ENCODE measurements around the gene IL12B.

IL12B gene

DNA sequence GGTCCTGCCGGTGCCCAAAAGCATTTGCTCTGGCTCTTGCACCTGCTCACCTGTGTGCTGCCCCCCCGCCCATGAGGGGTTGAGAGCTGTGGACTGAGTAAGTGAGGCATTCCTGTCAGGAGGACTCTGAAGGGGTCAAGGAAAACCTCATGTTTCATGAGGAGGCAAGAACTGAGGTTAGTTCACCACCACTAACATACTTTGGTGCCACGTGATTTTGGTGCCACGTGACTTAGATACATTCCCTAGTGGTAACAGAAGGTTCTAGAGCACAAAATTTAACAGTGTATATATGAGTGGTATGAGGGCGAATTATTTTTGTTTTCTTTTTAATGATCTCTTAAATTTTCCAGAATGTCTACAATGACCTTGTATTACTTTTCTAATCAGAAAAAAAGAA lies 6.3 kb upstream of the IL12B start:
- no CpG with 5 or more reads among the region's 5 CpGs for WGBS (ENCODE audit: extremely low coverage, insufficient coverage, insufficient read length)

DNA sequence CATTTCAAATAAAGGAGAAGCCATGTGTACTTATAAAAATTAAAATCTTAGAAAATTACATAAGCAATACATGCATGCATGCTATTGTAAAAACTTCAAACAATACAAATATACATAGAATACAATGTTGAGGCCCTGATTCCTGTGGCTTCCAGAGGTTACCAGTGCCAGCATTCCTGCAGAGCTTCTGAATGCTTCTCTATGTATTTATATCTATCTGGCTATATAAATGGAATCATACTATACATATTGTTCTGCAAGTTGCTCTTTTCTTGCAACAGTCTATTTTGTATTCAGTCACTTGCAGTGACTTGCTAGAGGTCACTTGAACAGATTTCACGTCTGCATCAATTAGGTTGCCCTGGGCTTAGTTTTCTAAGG lies 3.2 kb upstream of the IL12B start:
- no peak overlapping the region for H4K12ac ChIP-seq (ENCODE audit: low read depth, low read length)
- no peak overlapping the region for H2AFZ ChIP-seq (ENCODE audit: insufficient read depth, low read length, poor library complexity)
- H3K27ac ChIP-seq (ENCODE audit: low read depth, low read length) = no peak overlapping the region
- no CpG with 5 or more reads among the region's 1 CpG for WGBS (ENCODE audit: extremely low coverage, insufficient coverage, insufficient read length)
- peaks cover 3% of the 10 kb centered on the region for H3K79me1 ChIP-seq (ENCODE audit: low read length)
- H3K9ac ChIP-seq (ENCODE audit: low read length) = no peak overlapping the region
- no peak for DNase-seq
- H3K14ac ChIP-seq (ENCODE audit: low read length) = no peak overlapping the region
- no peak overlapping the region for H3K23ac ChIP-seq (ENCODE audit: low read length)
- no peak overlapping the region for H3K18ac ChIP-seq (ENCODE audit: low read length)
- H2AK5ac ChIP-seq (ENCODE audit: low read length) = no peak overlapping the region
- no peak overlapping the region for H4K8ac ChIP-seq (ENCODE audit: low read depth, low read length)
- H2BK120ac ChIP-seq (ENCODE audit: insufficient read depth, low read length, poor library complexity) = no peak overlapping the region
- no peaks in the 10 kb centered on the region for H3K36me3 ChIP-seq (ENCODE audit: control insufficient read depth in 1 of 2, insufficient read depth in 2 of 2, low read length in 2 of 2)
- peaks cover 2 to 5% of the 10 kb centered on the region in 2 experiments for H3K4me1 ChIP-seq (ENCODE audit: control insufficient read depth in 1 of 2, insufficient read depth in 2 of 2, low read length in 2 of 2)
- no peak overlapping the region for H3K4me3 ChIP-seq (ENCODE audit: low read depth, low read length)
- H3K27me3 ChIP-seq (ENCODE audit: insufficient read depth, low read length) = no peaks in the 10 kb centered on the region
- H3K9me3 ChIP-seq (ENCODE audit: insufficient read depth, low read depth, low read length) = peaks cover 2% of the 10 kb centered on the region
- no peaks in the 10 kb centered on the region for H3K79me2 ChIP-seq (ENCODE audit: control insufficient read depth, insufficient read depth, low read length, poor library complexity)
- H3K4me2 ChIP-seq (ENCODE audit: low read length) = no peak overlapping the region
- no peak overlapping the region for H4K91ac ChIP-seq (ENCODE audit: low read depth, low read length)
- no peak overlapping the region for H2BK5ac ChIP-seq (ENCODE audit: low read depth, low read length, poor library complexity)
- H3K4ac ChIP-seq (ENCODE audit: low read depth, low read length) = no peak overlapping the region
- no peak overlapping the region for H2BK12ac ChIP-seq (ENCODE audit: low read length)

More for the DNA sequence above, 6.3 kb upstream of the IL12B start:
- no peaks in the 10 kb centered on the region for H3K9me3 ChIP-seq (ENCODE audit: insufficient read depth, low read depth, low read length)
- H3K79me2 ChIP-seq (ENCODE audit: control insufficient read depth, insufficient read depth, low read length, poor library complexity) = no peaks in the 10 kb centered on the region
- no peak overlapping the region for H3K18ac ChIP-seq (ENCODE audit: low read length)
- no peak overlapping the region for H2AFZ ChIP-seq (ENCODE audit: insufficient read depth, low read length, poor library complexity)
- H2BK5ac ChIP-seq (ENCODE audit: low read depth, low read length, poor library complexity) = no peak overlapping the region
- no peak overlapping the region for H2BK120ac ChIP-seq (ENCODE audit: insufficient read depth, low read length, poor library complexity)
- no peak overlapping the region for H3K4me3 ChIP-seq (ENCODE audit: low read depth, low read length)
- peaks cover 2% of the 10 kb centered on the region in 2 experiments for H3K4me1 ChIP-seq (ENCODE audit: control insufficient read depth in 1 of 2, insufficient read depth in 2 of 2, low read length in 2 of 2)
- H3K36me3 ChIP-seq (ENCODE audit: control insufficient read depth in 1 of 2, insufficient read depth in 2 of 2, low read length in 2 of 2) = no peaks in the 10 kb centered on the region
- H3K27ac ChIP-seq (ENCODE audit: low read depth, low read length) = no peak overlapping the region
- H2BK12ac ChIP-seq (ENCODE audit: low read length) = no peak overlapping the region
- H4K91ac ChIP-seq (ENCODE audit: low read depth, low read length) = no peak overlapping the region
- no peak for DNase-seq
- no peak overlapping the region for H3K9ac ChIP-seq (ENCODE audit: low read length)
- no peak overlapping the region for H3K14ac ChIP-seq (ENCODE audit: low read length)
- no peak overlapping the region for H3K23ac ChIP-seq (ENCODE audit: low read length)
- no peaks in the 10 kb centered on the region for H3K27me3 ChIP-seq (ENCODE audit: insufficient read depth, low read length)
- no peak overlapping the region for H3K4me2 ChIP-seq (ENCODE audit: low read length)
- no peak overlapping the region for H4K8ac ChIP-seq (ENCODE audit: low read depth, low read length)
- peaks cover 1% of the 10 kb centered on the region for H3K79me1 ChIP-seq (ENCODE audit: low read length)
- H3K4ac ChIP-seq (ENCODE audit: low read depth, low read length) = no peak overlapping the region
- no peak overlapping the region for H2AK5ac ChIP-seq (ENCODE audit: low read length)
- H4K12ac ChIP-seq (ENCODE audit: low read depth, low read length) = no peak overlapping the region

DNA sequence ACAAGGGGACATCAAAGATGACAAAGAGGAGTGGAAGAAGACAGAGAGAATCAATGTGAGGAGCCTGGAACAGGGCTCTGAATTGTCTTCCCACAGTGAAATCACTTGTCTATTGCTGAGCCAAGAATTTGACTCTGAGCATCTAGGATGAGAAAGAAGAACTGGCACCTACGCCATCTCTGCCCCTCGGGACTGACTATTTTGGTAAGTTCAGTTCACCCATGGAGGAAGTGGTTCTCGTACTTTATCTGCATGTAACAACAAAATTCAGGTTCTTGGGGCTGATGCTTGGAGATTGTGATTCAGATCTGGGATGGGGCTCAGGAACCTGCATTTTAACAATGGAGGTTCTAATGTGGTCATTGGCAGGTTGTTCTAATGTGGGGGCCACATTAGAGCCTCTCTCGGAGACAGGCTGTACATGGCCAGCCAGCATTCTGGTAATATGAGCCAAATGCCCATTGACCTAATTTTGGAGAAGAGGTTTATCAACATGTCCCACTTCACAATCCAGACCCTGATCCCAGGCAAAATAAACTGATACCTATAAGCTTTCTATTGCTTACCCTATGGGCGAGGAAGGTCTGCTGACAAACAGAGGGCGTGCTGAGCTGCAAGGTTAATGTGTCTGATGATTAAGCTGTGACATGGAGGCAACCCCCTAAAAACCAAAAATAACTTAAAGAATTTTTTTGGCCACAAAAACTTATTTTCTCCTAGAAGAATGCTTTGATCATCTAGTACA lies 2.7 kb upstream of the IL12B start:
- Histone ChIP-seq H2AFZ (ENCODE audit: insufficient read depth, low read length, poor library complexity) (no peak overlapping the region), H3K79me1 (ENCODE audit: low read length) (peaks cover 3% of the 10 kb centered on the region), H2BK120ac (ENCODE audit: insufficient read depth, low read length, poor library complexity) (no peak overlapping the region), H3K14ac (ENCODE audit: low read length) (no peak overlapping the region), H3K4me2 (ENCODE audit: low read length) (no peak overlapping the region), H3K79me2 (ENCODE audit: control insufficient read depth, insufficient read depth, low read length, poor library complexity) (no peaks in the 10 kb centered on the region), H4K12ac (ENCODE audit: low read depth, low read length) (no peak overlapping the region), H3K4me1 (ENCODE audit: control insufficient read depth in 1 of 2, insufficient read depth in 2 of 2, low read length in 2 of 2) (peaks cover 1 to 4% of the 10 kb centered on the region in 2 experiments), H3K23ac (ENCODE audit: low read length) (no peak overlapping the region), H3K36me3 (ENCODE audit: control insufficient read depth in 1 of 2, insufficient read depth in 2 of 2, low read length in 2 of 2) (no peaks in the 10 kb centered on the region), H3K18ac (ENCODE audit: low read length) (no peak overlapping the region), H2BK12ac (ENCODE audit: low read length) (no peak overlapping the region), H3K9ac (ENCODE audit: low read length) (no peak overlapping the region), H4K8ac (ENCODE audit: low read depth, low read length) (no peak overlapping the region), H3K27ac (ENCODE audit: low read depth, low read length) (no peak overlapping the region), H2BK5ac (ENCODE audit: low read depth, low read length, poor library complexity) (no peak overlapping the region), H3K4ac (ENCODE audit: low read depth, low read length) (no peak overlapping the region), H4K91ac (ENCODE audit: low read depth, low read length) (no peak overlapping the region), H3K4me3 (ENCODE audit: low read depth, low read length) (no peak overlapping the region), H2AK5ac (ENCODE audit: low read length) (no peak overlapping the region), H3K9me3 (ENCODE audit: insufficient read depth, low read depth, low read length) (peaks cover 2% of the 10 kb centered on the region), H3K27me3 (ENCODE audit: insufficient read depth, low read length) (no peaks in the 10 kb centered on the region)
- WGBS (ENCODE audit: extremely low coverage, insufficient coverage, insufficient read length) = no CpG with 5 or more reads among the region's 6 CpGs
- DNase-seq = no peak

DNA sequence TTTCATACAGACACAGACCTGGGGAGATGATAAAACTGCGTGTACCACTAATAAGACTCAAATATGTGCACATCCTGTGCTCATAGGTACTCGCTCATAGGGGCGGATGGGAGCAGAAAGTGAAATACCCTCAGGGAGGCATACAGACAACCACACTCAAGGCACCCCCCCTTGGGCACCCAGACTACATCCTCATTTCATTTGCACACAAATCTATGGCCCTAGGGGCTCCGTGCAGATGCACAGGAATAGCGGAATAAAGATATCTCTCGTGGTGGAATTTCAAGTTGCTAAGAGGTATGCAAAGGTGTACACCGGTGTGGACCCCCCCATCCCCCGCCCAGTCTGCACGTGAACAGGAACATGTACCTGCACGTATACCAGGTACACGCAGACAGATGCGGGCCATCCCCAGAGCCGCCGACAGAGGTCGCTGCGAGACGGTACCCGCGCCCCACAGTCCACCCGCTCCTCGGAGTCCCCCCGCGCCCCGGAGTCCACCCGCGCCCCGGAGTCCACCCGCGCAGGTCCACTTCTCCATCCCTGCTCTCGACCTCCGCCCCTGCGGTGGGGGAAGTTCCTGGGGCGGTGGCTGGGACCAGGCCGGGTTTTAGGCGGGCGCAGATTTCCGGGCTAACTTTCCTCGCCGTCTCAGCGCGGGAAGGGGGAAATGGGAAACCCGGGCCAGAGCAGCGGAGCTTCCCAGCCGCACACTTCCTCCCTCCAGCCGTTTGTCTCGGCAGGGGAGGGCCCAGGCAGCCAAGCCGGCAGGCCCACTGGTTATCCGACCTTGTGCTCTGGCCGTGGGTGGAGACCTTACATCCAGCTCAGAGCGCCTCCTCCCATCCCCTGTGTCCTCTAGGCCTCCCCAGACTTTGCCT lies 1.0 kb upstream of the IL12B start:
- peak overlapping the region; percentile 75 for H4K8ac ChIP-seq (ENCODE audit: low read depth, low read length)
- peak overlapping the region; percentile 60 for H4K12ac ChIP-seq (ENCODE audit: low read depth, low read length)

More for the DNA sequence above, 1.0 kb upstream of the IL12B start:
- WGBS (ENCODE audit: extremely low coverage, insufficient coverage, insufficient read length) = no CpG with 5 or more reads among the region's 50 CpGs
- peak overlapping the region; percentile 20 for H3K4ac ChIP-seq (ENCODE audit: low read depth, low read length)
- no peak overlapping the region for H2BK5ac ChIP-seq (ENCODE audit: low read depth, low read length, poor library complexity)
- H2AFZ ChIP-seq (ENCODE audit: insufficient read depth, low read length, poor library complexity) = peak overlapping the region; percentile 86
- peaks cover 2% of the 10 kb centered on the region for H3K9me3 ChIP-seq (ENCODE audit: insufficient read depth, low read depth, low read length)
- no peak overlapping the region for H4K91ac ChIP-seq (ENCODE audit: low read depth, low read length)
- H3K27me3 ChIP-seq (ENCODE audit: insufficient read depth, low read length) = no peaks in the 10 kb centered on the region
- H3K14ac ChIP-seq (ENCODE audit: low read length) = peak overlapping the region; percentile 41
- H3K36me3 ChIP-seq (ENCODE audit: control insufficient read depth in 1 of 2, insufficient read depth in 2 of 2, low read length in 2 of 2) = no peaks in the 10 kb centered on the region
- peak overlapping the region; percentile 53 for H2BK120ac ChIP-seq (ENCODE audit: insufficient read depth, low read length, poor library complexity)
- no peak overlapping the region for H3K27ac ChIP-seq (ENCODE audit: low read depth, low read length)
- peaks cover 0 to 3% of the 10 kb centered on the region in 2 experiments for H3K4me1 ChIP-seq (ENCODE audit: control insufficient read depth in 1 of 2, insufficient read depth in 2 of 2, low read length in 2 of 2)
- DNase-seq = peak in 1 of 2 donors; percentile 10
- no peaks in the 10 kb centered on the region for H3K79me2 ChIP-seq (ENCODE audit: control insufficient read depth, insufficient read depth, low read length, poor library complexity)
- peak overlapping the region; percentile 39 for H3K18ac ChIP-seq (ENCODE audit: low read length)
- peak overlapping the region; percentile 30 for H2BK12ac ChIP-seq (ENCODE audit: low read length)
- no peak overlapping the region for H2AK5ac ChIP-seq (ENCODE audit: low read length)
- H3K4me2 ChIP-seq (ENCODE audit: low read length) = peak overlapping the region; percentile 70
- H3K23ac ChIP-seq (ENCODE audit: low read length) = no peak overlapping the region
- H3K9ac ChIP-seq (ENCODE audit: low read length) = no peak overlapping the region
- H3K79me1 ChIP-seq (ENCODE audit: low read length) = peaks cover 3% of the 10 kb centered on the region
- peak overlapping the region; percentile 33 for H3K4me3 ChIP-seq (ENCODE audit: low read depth, low read length)

Data from trophoblast cell (in vitro differentiated cells and primary cell).